CD8-positive, alpha-beta memory T cell (primary cell): ENCODE results near the gene RHBDL1. TPM values are rescaled to one million over a fixed set of nuclear protein-coding genes. Genes with fewer than 3 reads are reported as not detected.
"Not testable (repeated sequence)": the region's sequence is repeated elsewhere in the genome, so short reads cannot be mapped to it uniquely, and the experiment has no call there.

Source experiments
- CTCF ChIA-PET: fragments of 350-600 bp; sonication (Branson Sonifier 250); formaldehyde crosslinking; loops from one replicate; lab custom pipeline; 2021; ENCODE audit warnings: antibody characterized with exemption; lab: Charles Lee
- POLR2A ChIA-PET: fragments of 350-600 bp; sonication (Branson Sonifier 250); formaldehyde crosslinking; loops from one replicate; lab custom pipeline; 2021; ENCODE audit warnings: antibody characterized with exemption; lab: Charles Lee
- DNase-seq, 5 donors: peaks; one replicate each; pipeline versions ENCODE4 v3.0.0 to v3.0.0-alpha.2; 2020 to 2022; ENCODE audit warnings: mixed read lengths in 1 of 5
- H3K27ac ChIP-seq: one replicate; pipeline ENCODE4 v1.7.0; 2013; ENCODE audit warnings: low read depth, mild to moderate bottlenecking, low read length, moderate library complexity
- H3K27me3 ChIP-seq: 2 replicates; pipeline ENCODE4 v1.7.0; 2013; ENCODE audit warnings: low read length, mild to moderate bottlenecking; ENCODE audit not compliant: insufficient read depth, poor library complexity, severe bottlenecking
- H3K36me3 ChIP-seq: 2 replicates; pipeline ENCODE4 v1.7.0; 2013; ENCODE audit warnings: mild to moderate bottlenecking, low read length, moderate library complexity; ENCODE audit not compliant: insufficient read depth
- H3K4me1 ChIP-seq: 2 replicates; pipeline ENCODE4 v1.7.0; 2013; ENCODE audit warnings: mild to moderate bottlenecking, low read length, moderate library complexity; ENCODE audit not compliant: insufficient read depth
- H3K4me3 ChIP-seq: 2 replicates; pipeline ENCODE4 v1.7.0; 2013; ENCODE audit warnings: mild to moderate bottlenecking, low read length
- H3K9me3 ChIP-seq: 2 replicates; pipeline ENCODE4 v1.7.0; 2013; ENCODE audit warnings: mild to moderate bottlenecking, low read length
- H3K27ac Mint-ChIP-seq, 8 donors: one replicate each; pipeline ENCODE4 v1.8.0; 2020 to 2021; ENCODE audit warnings: mixed read lengths in 8 of 8, mild to moderate bottlenecking in 6 of 8, inconsistent platforms in 3 of 8, moderate library complexity in 3 of 8
- H3K27me3 Mint-ChIP-seq, 2 donors: one replicate each; pipeline ENCODE4 v1.8.0; 2020 to 2021; ENCODE audit warnings: mixed read lengths in 2 of 2, mild to moderate bottlenecking in 1 of 2, moderate library complexity in 1 of 2
- H3K36me3 Mint-ChIP-seq, 3 donors: one replicate each; pipeline ENCODE4 v1.8.0; 2020 to 2021; ENCODE audit warnings: mixed read lengths in 3 of 3, inconsistent platforms in 1 of 3, mild to moderate bottlenecking in 1 of 3
- H3K4me1 Mint-ChIP-seq, 3 donors: one replicate each; pipeline ENCODE4 v1.8.0; 2020 to 2021; ENCODE audit warnings: mixed read lengths in 3 of 3, inconsistent platforms in 1 of 3, mild to moderate bottlenecking in 1 of 3
- H3K4me3 Mint-ChIP-seq, 7 donors: one replicate each; pipeline ENCODE4 v1.8.0; 2020 to 2021; ENCODE audit warnings: mixed read lengths in 7 of 7, mild to moderate bottlenecking in 6 of 7, moderate library complexity in 4 of 7, inconsistent platforms in 2 of 7
- H3K9me3 Mint-ChIP-seq, 5 donors: one replicate each; pipeline ENCODE4 v1.8.0; 2020 to 2022; ENCODE audit warnings: mixed read lengths in 5 of 5, mild to moderate bottlenecking in 3 of 5, moderate library complexity in 2 of 5, inconsistent platforms in 1 of 5
- polyA plus RNA-seq: library from polyadenylated mRNA; unstranded; fragments of 300-500 nt; fragmentation: Illumina TruSeq; gene quantifications from one replicate; pipeline ENCODE4 v1.2.3, GENCODE V29; 2021
- total RNA-seq, 2 experiments: library from RNA; stranded (reverse); gene quantifications; one replicate each; pipeline ENCODE4 v1.2.3, GENCODE V29; 2021

RHBDL1 gene
- total and polyA plus RNA-seq, 3 experiments from 2014 or later = 0.29 to 0.44 (median 0.33) TPM

DNA sequence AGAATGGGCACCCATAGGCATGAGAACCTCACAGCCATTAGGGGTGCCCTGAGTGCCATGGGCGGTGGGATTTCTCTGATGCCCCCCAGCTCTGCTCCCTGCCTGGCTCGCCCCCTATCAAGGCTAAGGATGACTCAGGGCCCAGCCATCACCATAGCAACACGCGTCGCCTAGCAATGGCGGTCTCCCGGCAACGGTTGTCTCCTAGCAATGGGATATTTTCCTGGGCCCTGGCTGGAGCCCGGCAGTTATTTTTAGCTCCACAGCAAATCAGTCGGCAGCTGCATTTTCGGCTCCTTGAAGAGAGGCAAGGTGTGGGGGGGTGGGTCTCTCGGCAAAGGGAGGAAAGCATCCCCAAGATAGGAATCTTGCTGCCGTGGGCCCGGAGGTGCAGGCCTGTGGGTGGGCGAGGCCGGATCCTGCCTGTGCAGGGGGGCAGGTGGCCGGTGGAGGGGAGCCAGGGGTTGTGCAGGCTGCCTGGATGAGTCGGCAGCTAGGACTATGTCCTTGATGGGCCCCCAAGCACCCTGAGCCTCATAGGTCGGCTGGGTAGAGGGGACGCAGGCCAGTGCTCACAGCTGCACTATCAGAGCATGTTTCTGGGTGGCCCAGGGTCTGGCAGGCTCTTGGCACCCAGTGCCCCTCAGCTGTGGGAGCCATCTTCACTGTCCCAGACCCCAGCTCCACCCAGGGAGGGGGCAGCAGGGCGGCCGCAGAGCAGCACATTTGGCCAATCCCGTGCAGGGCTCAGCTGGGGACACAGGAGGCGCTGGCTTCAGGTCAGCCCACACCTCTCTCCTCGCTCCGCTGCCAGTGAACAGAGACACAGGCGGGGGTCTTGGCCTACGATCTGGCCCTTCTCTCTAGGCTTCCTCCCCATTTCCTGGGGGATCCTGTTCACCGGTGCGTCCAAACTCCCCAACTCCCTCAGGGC is 34.4 kb downstream of the RHBDL1 start:
- POLR2A ChIA-PET = interaction anchor here (0.6 kb wide), 2 partner anchors 73 to 387 kb away, joined by 3 to 6 read pairs; no protein-coding TSS in a partner anchor
- Mint-ChIP-seq H3K9me3 (no peaks in the 10 kb centered on the region), H3K27me3 (peaks cover 25 to 46% of the 10 kb centered on the region in 2 donors), H3K27ac (no peak overlapping the region), H3K36me3 (no peaks in the 10 kb centered on the region), H3K4me1 (peaks cover 1 to 13% (median 4%) of the 10 kb centered on the region in 3 donors), H3K4me3 (no peak overlapping the region)
- H3K36me3 ChIP-seq = no peaks in the 10 kb centered on the region
- peaks cover 4% of the 10 kb centered on the region for H3K4me1 ChIP-seq
- CTCF ChIA-PET = interaction anchor here (1.2 to 22.8 kb wide), 8 partner anchors 9 to 393 kb away, joined by 3 to 332 read pairs (median 5); partner anchors contain the start of genes ANTKMT, CCDC78, CHTF18 and CIAO3
- no peak overlapping the region for H3K27ac ChIP-seq
- H3K9me3 ChIP-seq = no peaks in the 10 kb centered on the region
- peaks cover 43% of the 10 kb centered on the region for H3K27me3 ChIP-seq
- H3K4me3 ChIP-seq = no peak overlapping the region
- no peak for DNase-seq

GRCh38 chr16:710500-711075 is 35.1 kb downstream of the RHBDL1 start:
- Mint-ChIP-seq H3K4me3 (no peak overlapping the region), H3K27me3 (peaks cover 25 to 46% of the 10 kb centered on the region in 2 donors), H3K27ac (no peak overlapping the region), H3K9me3 (no peaks in the 10 kb centered on the region), H3K4me1 (peaks cover 1 to 13% (median 4%) of the 10 kb centered on the region in 3 donors), H3K36me3 (no peaks in the 10 kb centered on the region)
- no peak for DNase-seq
- H3K4me1 ChIP-seq = peaks cover 4% of the 10 kb centered on the region
- H3K27me3 ChIP-seq = peaks cover 40% of the 10 kb centered on the region
- no peak overlapping the region for H3K27ac ChIP-seq
- H3K4me3 ChIP-seq = no peak overlapping the region
- POLR2A ChIA-PET = no interaction called here
- H3K9me3 ChIP-seq = no peaks in the 10 kb centered on the region
- H3K36me3 ChIP-seq = no peaks in the 10 kb centered on the region
- CTCF ChIA-PET = interaction anchor here (1.2 to 22.8 kb wide), 8 partner anchors 8 to 392 kb away, joined by 3 to 332 read pairs (median 5); partner anchors contain the start of genes ANTKMT, CCDC78, CHTF18 and CIAO3

- Mint-ChIP-seq H3K27me3 (peaks cover 25 to 46% of the 10 kb centered on the region in 2 donors), H3K4me1 (peaks cover 1 to 17% (median 4%) of the 10 kb centered on the region in 3 donors), H3K4me3 (no peak overlapping the region), H3K9me3 (no peaks in the 10 kb centered on the region), H3K36me3 (no peaks in the 10 kb centered on the region), H3K27ac (no peak overlapping the region)
- H3K9me3 ChIP-seq = no peaks in the 10 kb centered on the region
- peaks cover 40% of the 10 kb centered on the region for H3K27me3 ChIP-seq
- POLR2A ChIA-PET = no interaction called here
- H3K4me1 ChIP-seq = peaks cover 4% of the 10 kb centered on the region
- no peak overlapping the region for H3K4me3 ChIP-seq
- no peak for DNase-seq
- no peaks in the 10 kb centered on the region for H3K36me3 ChIP-seq
- CTCF ChIA-PET = interaction anchor here (1.2 to 22.8 kb wide), 5 partner anchors 10 to 74 kb away, joined by 3 to 332 read pairs (median 8); partner anchors contain the start of genes ANTKMT, CCDC78, CHTF18 and CIAO3
- no peak overlapping the region for H3K27ac ChIP-seq
Measured at GRCh38 chr16:711084-711483, 35.6 kb downstream of the RHBDL1 start.

- Mint-ChIP-seq H3K9me3 (no peaks in the 10 kb centered on the region), H3K27ac (no peak overlapping the region), H3K4me3 (peak overlapping the region in 1 of 7 donors; percentile 22), H3K36me3 (no peaks in the 10 kb centered on the region), H3K27me3 (peaks cover 20 to 41% of the 10 kb centered on the region in 2 donors), H3K4me1 (peaks cover 3 to 15% (median 4%) of the 10 kb centered on the region in 3 donors)
- no peaks in the 10 kb centered on the region for H3K36me3 ChIP-seq
- no peak overlapping the region for H3K4me3 ChIP-seq
- peaks cover 4% of the 10 kb centered on the region for H3K4me1 ChIP-seq
- no peaks in the 10 kb centered on the region for H3K9me3 ChIP-seq
- DNase-seq = peak; percentile 72 to 83 (median 76)
- peaks cover 40% of the 10 kb centered on the region for H3K27me3 ChIP-seq
- CTCF ChIA-PET = interaction anchor here (0.7 to 22.8 kb wide), 15 partner anchors 8 to 388 kb away, joined by 3 to 332 read pairs (median 4); partner anchors contain the start of genes ANTKMT, CCDC78, CHTF18 and CIAO3
- H3K27ac ChIP-seq = no peak overlapping the region
- POLR2A ChIA-PET = interaction anchor here (0.7 to 0.9 kb wide), 2 partner anchors 16 to 74 kb away, joined by 3 read pairs; no protein-coding TSS in a partner anchor
Measured at GRCh38 chr16:711548-712320, 36.3 kb downstream of the RHBDL1 start.

GRCh38 chr16:712740-713250 is 37.3 kb downstream of the RHBDL1 start:
- Mint-ChIP-seq H3K27me3 (peaks cover 14 to 33% of the 10 kb centered on the region in 2 donors), H3K4me3 (peak overlapping the region in 2 of 7 donors; percentile 26 to 65), H3K27ac (peak overlapping the region in 1 of 8 donors; percentile 54), H3K4me1 (peaks cover 3 to 12% (median 4%) of the 10 kb centered on the region in 3 donors)
- not testable (repeated sequence) for H3K4me3 ChIP-seq, H3K36me3 ChIP-seq, H3K36me3 Mint-ChIP-seq, H3K9me3 ChIP-seq, H3K27ac ChIP-seq, H3K9me3 Mint-ChIP-seq, H3K4me1 ChIP-seq
- POLR2A ChIA-PET = interaction anchor here (0.7 to 5.9 kb wide), 3 partner anchors 13 to 72 kb away, joined by 3 to 53 read pairs (median 3); partner anchors contain the start of genes CCDC78 and HAGHL
- H3K27me3 ChIP-seq = peaks cover 33% of the 10 kb centered on the region
- DNase-seq = peak in 2 of 5 donors; percentile 30 to 38
- CTCF ChIA-PET = interaction anchor here (0.7 to 22.8 kb wide), 14 partner anchors 10 to 387 kb away, joined by 3 to 332 read pairs (median 4); partner anchors contain the start of genes ANTKMT, CCDC78, CHTF18 and CIAO3

- DNase-seq = no peak
- peaks cover 20% of the 10 kb centered on the region for H3K27me3 ChIP-seq
- no peaks in the 10 kb centered on the region for H3K36me3 ChIP-seq
- H3K9me3 ChIP-seq = no peaks in the 10 kb centered on the region
- H3K9me3 Mint-ChIP-seq = no peaks in the 10 kb centered on the region
- H3K36me3 Mint-ChIP-seq = no peaks in the 10 kb centered on the region
- H3K4me1 ChIP-seq = peaks cover 7% of the 10 kb centered on the region
- no peak overlapping the region for H3K4me3 ChIP-seq
- H3K27ac Mint-ChIP-seq = peak overlapping the region in 1 of 8 donors; percentile 54
- POLR2A ChIA-PET = interaction anchor here (0.6 to 5.9 kb wide), 5 partner anchors 12 to 74 kb away, joined by 3 to 53 read pairs (median 5); partner anchors contain the start of genes CCDC78, CHTF18, HAGHL and RPUSD1
- peak overlapping the region in 6 of 7 donors; percentile 29 to 83 (median 42) for H3K4me3 Mint-ChIP-seq
- peaks cover 6 to 18% (median 9%) of the 10 kb centered on the region in 3 donors for H3K4me1 Mint-ChIP-seq
- no peak overlapping the region for H3K27ac ChIP-seq
- peaks cover 2 to 20% of the 10 kb centered on the region in 2 donors for H3K27me3 Mint-ChIP-seq
- CTCF ChIA-PET = interaction anchor here (0.9 to 22.8 kb wide), 4 partner anchors 9 to 71 kb away, joined by 3 to 332 read pairs (median 84); partner anchors contain the start of genes ANTKMT, CCDC78, CHTF18 and CIAO3
Measured at GRCh38 chr16:714079-714478, 38.6 kb downstream of the RHBDL1 start.
